SH-SY5Y (cell line): ENCODE results near the gene CHRNB2.

ENCODE experiments used
- GATA2 ChIP-seq: IDR thresholded peaks from 2 replicates; pipeline ENCODE4 v1.6.1; 2011; ENCODE audit warnings: mild to moderate bottlenecking, low read depth, low read length
- GATA3 ChIP-seq: IDR thresholded peaks from 2 replicates; pipeline ENCODE4 v1.6.1; 2011; ENCODE audit warnings: low read depth, mild to moderate bottlenecking, low read length, moderate library complexity

DNA sequence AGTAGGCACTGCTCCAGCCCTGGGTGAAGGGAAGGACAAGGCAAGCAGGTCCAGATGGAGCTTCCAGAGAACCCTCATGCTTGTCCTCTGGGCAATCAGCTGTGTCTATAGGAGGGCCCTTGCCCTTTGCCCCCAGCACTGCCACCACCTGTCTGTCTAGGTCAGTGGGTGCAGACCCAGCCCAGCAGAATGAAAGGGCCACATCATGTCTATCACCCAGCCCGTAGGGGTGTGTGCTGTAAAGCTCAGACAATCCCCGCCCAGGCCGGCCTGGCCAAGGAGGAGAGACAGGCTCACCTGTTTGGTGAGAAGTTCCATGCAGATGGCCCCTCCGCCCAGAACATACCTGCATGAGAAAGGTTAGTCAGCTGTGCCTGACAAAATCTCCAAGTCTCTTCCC is 16.1 kb upstream of the CHRNB2 start:
- TF ChIP-seq GATA2 = no peak
- no peak for TF ChIP-seq GATA3
